ENCODE results near the gene SOX13.

DNA sequence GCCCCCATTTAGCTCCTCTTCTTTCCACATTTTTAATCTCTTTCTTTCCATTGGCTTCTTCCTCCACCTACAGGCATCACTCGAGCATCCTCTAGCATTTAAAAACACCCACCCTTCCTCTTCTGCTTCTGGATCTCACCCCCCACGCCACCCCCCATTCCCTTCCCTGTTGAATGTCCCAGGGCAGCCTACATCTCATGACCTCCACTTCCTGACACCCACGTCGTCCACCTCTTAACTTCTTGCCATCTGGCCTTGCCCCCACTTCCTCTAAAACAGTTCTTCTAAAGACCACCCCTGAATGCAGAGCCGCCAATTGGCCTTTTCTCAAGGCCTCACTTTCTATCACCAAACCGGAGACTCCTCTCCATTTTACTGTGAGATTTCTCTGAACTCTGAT, 85.0 kb downstream of the SOX13 start:
- TF ChIP-seq, protein P1, sequence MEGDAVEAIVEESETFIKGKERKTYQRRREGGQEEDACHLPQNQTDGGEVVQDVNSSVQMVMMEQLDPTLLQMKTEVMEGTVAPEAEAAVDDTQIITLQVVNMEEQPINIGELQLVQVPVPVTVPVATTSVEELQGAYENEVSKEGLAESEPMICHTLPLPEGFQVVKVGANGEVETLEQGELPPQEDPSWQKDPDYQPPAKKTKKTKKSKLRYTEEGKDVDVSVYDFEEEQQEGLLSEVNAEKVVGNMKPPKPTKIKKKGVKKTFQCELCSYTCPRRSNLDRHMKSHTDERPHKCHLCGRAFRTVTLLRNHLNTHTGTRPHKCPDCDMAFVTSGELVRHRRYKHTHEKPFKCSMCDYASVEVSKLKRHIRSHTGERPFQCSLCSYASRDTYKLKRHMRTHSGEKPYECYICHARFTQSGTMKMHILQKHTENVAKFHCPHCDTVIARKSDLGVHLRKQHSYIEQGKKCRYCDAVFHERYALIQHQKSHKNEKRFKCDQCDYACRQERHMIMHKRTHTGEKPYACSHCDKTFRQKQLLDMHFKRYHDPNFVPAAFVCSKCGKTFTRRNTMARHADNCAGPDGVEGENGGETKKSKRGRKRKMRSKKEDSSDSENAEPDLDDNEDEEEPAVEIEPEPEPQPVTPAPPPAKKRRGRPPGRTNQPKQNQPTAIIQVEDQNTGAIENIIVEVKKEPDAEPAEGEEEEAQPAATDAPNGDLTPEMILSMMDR (IDR thresholded peaks at IDR 0.05; ENCODE audit: low read depth, low read length, poor library complexity, severe bottlenecking) = no peak
- no peak for TF ChIP-seq EZH2phosphoT487 (IDR thresholded peaks at IDR 0.05; ENCODE audit: borderline replicate concordance, low read length)

Data from DOHH2 (cell line).